Measurements from ENCODE around the gene CPD. TPM values are rescaled to one million over a fixed set of nuclear protein-coding genes. Genes with fewer than 3 reads are reported as not detected.
"Not testable (repeated sequence)": the region's sequence is repeated elsewhere in the genome, so short reads cannot be mapped to it uniquely, and the experiment has no call there.

Gene CPD
- total and polyA plus RNA-seq, 4 donors, result 30.4 to 182 (median 70.9) TPM

DNA sequence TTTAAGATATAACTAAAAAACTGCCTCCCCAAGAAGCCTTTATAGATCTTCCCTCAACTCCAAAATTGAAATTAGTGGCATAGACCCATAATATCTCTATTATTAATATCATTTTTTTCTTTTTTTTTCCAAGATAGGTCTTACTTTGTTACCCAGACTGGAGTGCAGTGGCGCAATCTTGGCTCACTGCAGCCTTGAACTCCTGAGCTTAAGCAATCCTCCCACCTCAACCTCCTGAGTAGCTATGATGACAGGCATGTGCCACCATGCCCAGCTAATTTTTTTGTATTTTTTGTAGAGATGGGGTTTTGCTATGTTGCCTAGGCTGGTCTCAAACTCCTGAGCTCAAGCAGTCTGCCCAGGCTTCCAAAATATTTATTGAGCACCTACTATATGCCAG, 39.3 kb downstream of the CPD start:
- not testable (repeated sequence) for DNase-seq (ENCODE audit: low read depth in 4 of 6, low spot score in 6 of 6); H3K36me3 ChIP-seq (ENCODE audit: control insufficient read depth, insufficient read depth, low read length); H3K4me3 ChIP-seq (ENCODE audit: low read depth, low read length); H3K27me3 ChIP-seq (ENCODE audit: control insufficient read depth, insufficient read depth, low read length); H3K4me1 ChIP-seq (ENCODE audit: control insufficient read depth, insufficient read depth, low read length); H3K9me3 ChIP-seq (ENCODE audit: control insufficient read depth, insufficient read depth, low read length); H3K27ac ChIP-seq (ENCODE audit: low read depth, low read length)
- WGBS (ENCODE audit: insufficient coverage), result no CpG with 5 or more reads among the region's 1 CpG

DNA sequence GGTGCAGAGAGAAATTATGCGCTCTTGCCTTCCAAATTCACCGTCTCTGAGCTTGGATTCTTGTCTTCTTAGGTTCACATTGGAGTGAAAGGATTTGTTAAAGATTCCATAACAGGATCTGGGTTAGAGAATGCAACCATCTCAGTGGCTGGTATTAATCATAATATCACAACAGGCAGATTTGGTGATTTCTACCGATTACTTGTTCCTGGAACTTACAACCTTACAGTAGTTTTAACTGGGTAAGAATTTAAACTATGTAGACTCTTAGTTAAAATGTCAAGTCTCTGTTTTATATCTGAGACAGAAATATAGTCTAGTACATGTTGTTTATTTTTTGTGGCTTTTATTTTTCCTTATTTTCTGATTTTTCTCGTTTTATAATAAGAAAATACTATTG, 42.9 kb downstream of the CPD start:
- 100% methylated on average over 1 of the region's 4 CpGs for WGBS (ENCODE audit: insufficient coverage)
- H3K36me3 ChIP-seq (ENCODE audit: control insufficient read depth, insufficient read depth, low read length), result peaks cover 5% of the 10 kb centered on the region

DNA sequence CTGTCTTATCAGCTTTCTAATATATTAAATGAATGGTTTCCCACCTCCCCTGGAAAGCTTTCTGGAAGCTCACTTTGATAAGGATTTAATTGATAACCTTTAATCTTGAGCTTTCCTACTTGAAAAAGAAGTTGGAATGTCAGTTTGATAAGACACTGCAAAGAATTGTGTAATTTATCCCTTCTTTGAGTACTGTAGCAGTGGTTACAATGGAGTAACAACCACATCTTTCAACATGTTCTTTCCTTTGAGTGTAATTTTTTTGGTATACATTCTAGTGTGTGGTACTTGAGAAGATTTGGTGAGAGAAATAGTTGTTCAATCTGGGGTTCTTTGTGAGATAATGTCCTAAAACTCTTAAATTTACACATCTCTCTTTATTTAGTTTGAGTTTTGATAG, 43.4 kb downstream of the CPD start:
- Histone ChIP-seq H3K27ac (ENCODE audit: low read depth, low read length) (no peak overlapping the region), H3K9me3 (ENCODE audit: control insufficient read depth, insufficient read depth, low read length) (no peaks in the 10 kb centered on the region), H3K4me1 (ENCODE audit: control insufficient read depth, insufficient read depth, low read length) (no peaks in the 10 kb centered on the region), H3K36me3 (ENCODE audit: control insufficient read depth, insufficient read depth, low read length) (peaks cover 5% of the 10 kb centered on the region), H3K27me3 (ENCODE audit: control insufficient read depth, insufficient read depth, low read length) (no peaks in the 10 kb centered on the region), H3K4me3 (ENCODE audit: low read depth, low read length) (no peak overlapping the region)
- DNase-seq (ENCODE audit: low read depth in 4 of 6, low spot score in 6 of 6), result no peak

More for the DNA sequence above, 42.9 kb downstream of the CPD start:
- H3K27ac ChIP-seq (ENCODE audit: low read depth, low read length), result no peak overlapping the region
- H3K4me3 ChIP-seq (ENCODE audit: low read depth, low read length), result no peak overlapping the region
- no peak for DNase-seq (ENCODE audit: low read depth in 4 of 6, low spot score in 6 of 6)
- H3K4me1 ChIP-seq (ENCODE audit: control insufficient read depth, insufficient read depth, low read length), result no peaks in the 10 kb centered on the region
- H3K27me3 ChIP-seq (ENCODE audit: control insufficient read depth, insufficient read depth, low read length), result no peaks in the 10 kb centered on the region
- no peaks in the 10 kb centered on the region for H3K9me3 ChIP-seq (ENCODE audit: control insufficient read depth, insufficient read depth, low read length)

DNA sequence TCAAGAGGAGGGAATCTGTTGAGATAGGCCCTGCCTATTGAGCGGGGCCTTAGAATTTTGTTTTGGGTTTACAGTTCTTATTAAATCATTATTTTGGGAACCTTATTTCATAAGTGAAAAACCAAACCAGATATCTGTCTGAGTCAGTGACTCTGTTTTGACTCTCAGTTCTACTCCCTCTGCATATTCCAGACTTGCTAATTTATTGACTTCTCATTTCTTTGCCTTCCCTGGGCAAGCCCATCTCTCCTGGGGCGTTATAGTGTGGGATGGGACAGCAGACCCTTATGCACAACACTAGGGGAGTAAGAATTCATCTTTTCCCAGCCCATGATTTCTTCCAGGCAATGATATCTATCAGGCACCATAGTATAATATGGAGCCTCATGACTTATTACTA, 45.7 kb downstream of the CPD start:
- no CpG with 5 or more reads among the region's 2 CpGs for WGBS (ENCODE audit: insufficient coverage)
- no peak overlapping the region for H3K27ac ChIP-seq (ENCODE audit: low read depth, low read length)
- H3K4me3 ChIP-seq (ENCODE audit: low read depth, low read length), result no peak overlapping the region
- H3K4me1 ChIP-seq (ENCODE audit: control insufficient read depth, insufficient read depth, low read length), result no peaks in the 10 kb centered on the region
- DNase-seq (ENCODE audit: low read depth in 4 of 6, low spot score in 6 of 6), result no peak
- no peaks in the 10 kb centered on the region for H3K9me3 ChIP-seq (ENCODE audit: control insufficient read depth, insufficient read depth, low read length)
- H3K36me3 ChIP-seq (ENCODE audit: control insufficient read depth, insufficient read depth, low read length), result peaks cover 9% of the 10 kb centered on the region
- H3K27me3 ChIP-seq (ENCODE audit: control insufficient read depth, insufficient read depth, low read length), result no peaks in the 10 kb centered on the region

DNA sequence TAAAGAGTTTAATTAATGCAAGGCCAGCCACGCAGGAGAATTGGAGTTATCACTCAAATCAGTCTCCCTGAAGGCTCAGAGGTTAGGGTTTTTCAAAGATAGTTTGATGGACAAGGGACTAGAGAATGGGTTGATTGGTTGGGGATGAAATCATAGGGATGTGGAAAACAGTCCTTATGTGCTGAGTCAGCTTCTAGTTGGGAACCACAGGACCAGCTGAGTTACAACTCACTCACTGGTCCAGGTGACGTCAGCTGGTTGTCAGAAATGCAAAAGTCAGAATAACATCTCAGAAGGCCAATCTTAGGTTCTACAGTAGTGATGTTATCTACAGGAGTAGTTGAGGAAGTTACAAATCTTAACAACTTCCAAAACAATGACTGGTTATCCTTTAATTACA, 47.6 kb downstream of the CPD start:
- no peak overlapping the region for H3K27ac ChIP-seq (ENCODE audit: low read depth, low read length)
- no peaks in the 10 kb centered on the region for H3K4me1 ChIP-seq (ENCODE audit: control insufficient read depth, insufficient read depth, low read length)
- WGBS (ENCODE audit: insufficient coverage), result 100% methylated on average over 1 of the region's 2 CpGs
- no peaks in the 10 kb centered on the region for H3K27me3 ChIP-seq (ENCODE audit: control insufficient read depth, insufficient read depth, low read length)
- H3K4me3 ChIP-seq (ENCODE audit: low read depth, low read length), result no peak overlapping the region
- no peaks in the 10 kb centered on the region for H3K9me3 ChIP-seq (ENCODE audit: control insufficient read depth, insufficient read depth, low read length)
- no peak for DNase-seq (ENCODE audit: low read depth in 4 of 6, low spot score in 6 of 6)
- peaks cover 12% of the 10 kb centered on the region for H3K36me3 ChIP-seq (ENCODE audit: control insufficient read depth, insufficient read depth, low read length)

DNA sequence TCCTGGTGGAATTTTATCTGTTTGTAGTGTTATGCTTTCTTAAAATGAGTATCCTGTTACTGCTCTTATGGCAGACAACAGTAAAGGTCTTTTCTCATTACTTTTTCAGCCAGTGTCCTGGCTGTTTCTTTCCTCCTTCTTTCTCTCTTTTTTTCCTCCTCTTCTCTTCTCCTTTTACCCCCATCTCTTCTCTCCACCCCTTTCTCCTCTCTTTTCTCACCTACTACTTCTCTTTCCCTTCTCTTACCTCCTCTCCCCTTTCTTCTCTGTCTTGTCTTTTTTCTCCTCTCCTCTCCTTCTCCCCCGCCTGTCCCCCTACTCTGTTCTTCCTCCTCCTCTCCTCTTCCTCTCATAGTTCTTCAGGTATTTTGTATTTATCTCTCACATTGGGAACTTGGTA, 48.9 kb downstream of the CPD start:
- no CpG with 5 or more reads among the region's 1 CpG for WGBS (ENCODE audit: insufficient coverage)
- peaks cover 12% of the 10 kb centered on the region for H3K36me3 ChIP-seq (ENCODE audit: control insufficient read depth, insufficient read depth, low read length)
- DNase-seq (ENCODE audit: low read depth in 4 of 6, low spot score in 6 of 6), result no peak

DNA sequence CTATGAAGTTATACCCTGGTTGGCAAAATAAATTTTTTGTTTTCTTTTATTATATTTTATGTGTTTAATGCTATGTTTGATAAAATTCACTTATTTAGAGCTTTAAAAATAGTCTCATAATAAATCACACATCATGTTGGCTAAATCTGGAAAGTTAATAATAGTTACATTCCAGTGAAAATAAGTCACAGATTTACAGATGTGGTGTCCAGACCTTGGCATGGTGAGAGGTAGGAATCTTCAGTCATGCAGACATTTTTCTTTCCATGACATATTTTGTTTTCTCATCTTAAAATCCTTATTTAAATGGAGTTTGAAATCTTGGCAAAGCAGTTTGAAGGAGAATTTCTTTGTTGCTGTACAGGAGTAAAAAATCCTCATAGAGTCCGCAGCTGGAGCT, 50.4 kb downstream of the CPD start:
- peaks cover 18% of the 10 kb centered on the region for H3K36me3 ChIP-seq (ENCODE audit: control insufficient read depth, insufficient read depth, low read length)
- H3K27ac ChIP-seq (ENCODE audit: low read depth, low read length), result no peak overlapping the region
- no peak for DNase-seq (ENCODE audit: low read depth in 4 of 6, low spot score in 6 of 6)
- no peaks in the 10 kb centered on the region for H3K4me1 ChIP-seq (ENCODE audit: control insufficient read depth, insufficient read depth, low read length)
- WGBS (ENCODE audit: insufficient coverage), result 100% methylated on average over 1 of the region's 1 CpG
- no peak overlapping the region for H3K4me3 ChIP-seq (ENCODE audit: low read depth, low read length)
- H3K27me3 ChIP-seq (ENCODE audit: control insufficient read depth, insufficient read depth, low read length), result no peaks in the 10 kb centered on the region
- no peaks in the 10 kb centered on the region for H3K9me3 ChIP-seq (ENCODE audit: control insufficient read depth, insufficient read depth, low read length)

More for the DNA sequence above, 48.9 kb downstream of the CPD start:
- H3K27ac ChIP-seq (ENCODE audit: low read depth, low read length), result no peak overlapping the region
- no peaks in the 10 kb centered on the region for H3K27me3 ChIP-seq (ENCODE audit: control insufficient read depth, insufficient read depth, low read length)
- no peaks in the 10 kb centered on the region for H3K4me1 ChIP-seq (ENCODE audit: control insufficient read depth, insufficient read depth, low read length)
- H3K4me3 ChIP-seq (ENCODE audit: low read depth, low read length), result no peak overlapping the region
- no peaks in the 10 kb centered on the region for H3K9me3 ChIP-seq (ENCODE audit: control insufficient read depth, insufficient read depth, low read length)

DNA sequence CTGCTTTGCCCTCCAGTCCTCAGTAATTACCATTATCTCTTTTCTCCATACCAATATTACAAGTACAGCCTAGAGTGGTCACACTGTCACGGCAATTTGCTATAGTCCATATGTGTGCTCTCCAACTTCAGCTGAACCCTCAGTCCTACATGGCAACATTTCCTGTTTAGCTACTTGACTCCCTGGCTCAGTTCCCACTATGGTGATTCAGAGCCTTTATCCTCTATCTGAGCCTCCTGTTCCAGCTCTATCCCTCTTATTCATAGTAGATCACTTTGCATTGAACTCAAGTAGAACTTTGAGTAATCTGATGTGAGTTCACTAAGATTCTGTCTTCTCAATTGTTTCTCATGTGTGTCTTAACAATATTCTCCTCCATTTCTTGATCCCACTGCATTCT, 54.8 kb downstream of the CPD start:
- no peaks in the 10 kb centered on the region for H3K9me3 ChIP-seq (ENCODE audit: control insufficient read depth, insufficient read depth, low read length)
- no peak for DNase-seq (ENCODE audit: low read depth in 4 of 6, low spot score in 6 of 6)
- no peaks in the 10 kb centered on the region for H3K4me1 ChIP-seq (ENCODE audit: control insufficient read depth, insufficient read depth, low read length)
- H3K36me3 ChIP-seq (ENCODE audit: control insufficient read depth, insufficient read depth, low read length), result peaks cover 14% of the 10 kb centered on the region
- WGBS (ENCODE audit: insufficient coverage), result 78% methylated on average over 1 of the region's 1 CpG
- H3K27me3 ChIP-seq (ENCODE audit: control insufficient read depth, insufficient read depth, low read length), result no peaks in the 10 kb centered on the region
- no peak overlapping the region for H3K27ac ChIP-seq (ENCODE audit: low read depth, low read length)
- H3K4me3 ChIP-seq (ENCODE audit: low read depth, low read length), result no peak overlapping the region

DNA sequence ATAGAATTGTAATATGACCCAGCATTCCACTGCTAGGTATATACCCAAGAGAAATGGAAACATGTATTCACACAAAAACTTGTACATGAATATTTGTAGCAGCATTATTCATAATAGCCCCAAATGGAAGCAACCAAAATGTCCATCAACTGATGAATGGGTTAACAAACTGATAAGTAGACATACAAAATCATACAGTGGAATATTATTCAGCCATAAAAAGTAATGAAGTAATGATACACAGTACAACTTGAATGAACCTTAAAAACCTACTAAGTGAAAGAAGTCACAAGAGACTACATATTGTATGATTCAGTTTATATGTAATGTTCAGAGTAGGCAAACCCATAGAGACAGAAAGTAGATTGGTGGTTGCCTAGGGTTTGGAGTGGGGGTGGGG, 58.0 kb downstream of the CPD start:
- Histone ChIP-seq H3K27ac (ENCODE audit: low read depth, low read length) (no peak overlapping the region), H3K4me1 (ENCODE audit: control insufficient read depth, insufficient read depth, low read length) (no peaks in the 10 kb centered on the region), H3K27me3 (ENCODE audit: control insufficient read depth, insufficient read depth, low read length) (no peaks in the 10 kb centered on the region), H3K36me3 (ENCODE audit: control insufficient read depth, insufficient read depth, low read length) (peaks cover 11% of the 10 kb centered on the region), H3K9me3 (ENCODE audit: control insufficient read depth, insufficient read depth, low read length) (no peaks in the 10 kb centered on the region), H3K4me3 (ENCODE audit: low read depth, low read length) (no peak overlapping the region)
- DNase-seq (ENCODE audit: low read depth in 4 of 6, low spot score in 6 of 6), result no peak

DNA sequence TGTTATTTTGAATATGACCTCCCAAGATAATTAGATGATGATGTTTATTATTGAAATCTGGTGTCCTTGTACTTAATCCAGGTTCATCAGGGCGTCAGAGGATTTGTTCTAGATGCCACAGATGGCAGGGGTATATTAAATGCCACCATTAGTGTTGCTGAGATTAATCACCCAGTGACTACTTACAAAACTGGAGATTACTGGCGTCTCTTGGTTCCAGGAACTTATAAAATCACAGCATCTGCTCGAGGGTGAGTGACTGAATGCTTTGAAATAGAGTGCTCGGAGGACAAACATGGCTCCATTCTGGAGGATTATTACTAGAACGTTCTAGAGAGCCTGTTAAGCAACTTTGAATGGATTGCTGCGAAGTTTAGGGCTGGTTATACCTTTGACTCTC, 65.0 kb downstream of the CPD start:
- DNase-seq (ENCODE audit: low read depth in 4 of 6, low spot score in 6 of 6), result peak in 1 of 6 donors; percentile 27
- Histone ChIP-seq H3K4me3 (ENCODE audit: low read depth, low read length) (no peak overlapping the region), H3K36me3 (ENCODE audit: control insufficient read depth, insufficient read depth, low read length) (no peaks in the 10 kb centered on the region), H3K27ac (ENCODE audit: low read depth, low read length) (no peak overlapping the region), H3K27me3 (ENCODE audit: control insufficient read depth, insufficient read depth, low read length) (no peaks in the 10 kb centered on the region), H3K4me1 (ENCODE audit: control insufficient read depth, insufficient read depth, low read length) (no peaks in the 10 kb centered on the region), H3K9me3 (ENCODE audit: control insufficient read depth, insufficient read depth, low read length) (no peaks in the 10 kb centered on the region)
- 71% methylated on average over 3 of the region's 6 CpGs for WGBS (ENCODE audit: insufficient coverage)

DNA sequence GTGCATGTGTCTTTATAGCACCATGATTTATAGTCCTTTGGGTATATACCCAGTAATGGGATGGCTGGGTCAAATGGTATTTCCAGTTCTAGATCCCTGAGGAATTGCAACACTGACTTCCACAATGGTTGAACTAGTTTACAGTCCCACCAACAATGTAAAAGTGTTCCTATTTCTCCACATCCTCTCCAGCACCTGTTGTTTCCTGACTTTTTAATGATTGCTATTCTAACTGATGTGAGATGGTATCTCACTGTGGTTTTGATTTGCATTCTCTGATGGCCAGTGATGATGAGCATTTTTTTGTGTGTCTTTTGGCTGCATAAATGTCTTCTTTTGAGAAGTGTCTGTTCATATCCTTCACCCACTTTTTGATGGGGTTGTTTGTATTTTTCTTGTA, 67.9 kb downstream of the CPD start:
- H3K27ac ChIP-seq (ENCODE audit: low read depth, low read length); H3K36me3 ChIP-seq (ENCODE audit: control insufficient read depth, insufficient read depth, low read length); H3K27me3 ChIP-seq (ENCODE audit: control insufficient read depth, insufficient read depth, low read length); H3K4me1 ChIP-seq (ENCODE audit: control insufficient read depth, insufficient read depth, low read length); H3K9me3 ChIP-seq (ENCODE audit: control insufficient read depth, insufficient read depth, low read length); DNase-seq (ENCODE audit: low read depth in 4 of 6, low spot score in 6 of 6); H3K4me3 ChIP-seq (ENCODE audit: low read depth, low read length): not testable (repeated sequence)
